NCI-H748 (cell line): ENCODE data around the gene CDC20.

Experiments
- DNase-seq: peaks from one replicate; lab custom pipeline; 2025; ENCODE audit not compliant: unreplicated experiment; lab: John Stamatoyannopoulos, UW

The CDC20 gene

DNA sequence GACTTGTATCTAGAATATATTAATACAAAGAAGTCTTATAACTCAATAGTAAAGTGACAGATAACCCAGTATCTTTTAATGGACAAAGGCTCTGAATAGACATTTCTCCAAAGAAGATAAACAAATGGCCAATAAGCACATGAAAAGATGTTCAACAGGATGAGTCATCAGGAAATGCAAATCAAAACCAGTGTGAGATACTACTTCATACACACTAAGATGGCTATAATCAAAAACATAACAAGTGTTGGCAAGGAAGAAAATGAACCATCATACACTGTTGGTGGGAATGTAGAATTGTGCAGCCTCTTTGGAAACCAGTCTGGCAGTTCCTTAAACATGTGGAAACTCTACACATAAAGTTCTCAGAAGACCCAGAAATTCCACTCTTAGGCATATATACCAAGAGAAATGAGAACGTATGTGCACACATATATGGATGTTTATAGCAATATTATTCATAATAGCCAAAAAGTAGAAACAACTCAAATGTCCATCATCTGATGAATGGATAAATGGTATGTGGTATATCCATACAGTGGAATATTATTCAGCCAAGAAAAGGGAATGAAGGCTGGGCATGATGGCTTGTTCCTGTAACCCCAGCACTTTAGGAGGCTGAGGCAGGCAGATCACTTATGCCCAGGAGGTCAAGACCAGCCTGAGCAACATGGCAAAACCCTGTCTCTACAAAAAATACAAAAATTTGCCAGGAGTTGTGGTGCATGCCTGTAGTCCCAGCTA is 31.1 kb upstream of the CDC20 start:
- DNase-seq: no peak

DNA sequence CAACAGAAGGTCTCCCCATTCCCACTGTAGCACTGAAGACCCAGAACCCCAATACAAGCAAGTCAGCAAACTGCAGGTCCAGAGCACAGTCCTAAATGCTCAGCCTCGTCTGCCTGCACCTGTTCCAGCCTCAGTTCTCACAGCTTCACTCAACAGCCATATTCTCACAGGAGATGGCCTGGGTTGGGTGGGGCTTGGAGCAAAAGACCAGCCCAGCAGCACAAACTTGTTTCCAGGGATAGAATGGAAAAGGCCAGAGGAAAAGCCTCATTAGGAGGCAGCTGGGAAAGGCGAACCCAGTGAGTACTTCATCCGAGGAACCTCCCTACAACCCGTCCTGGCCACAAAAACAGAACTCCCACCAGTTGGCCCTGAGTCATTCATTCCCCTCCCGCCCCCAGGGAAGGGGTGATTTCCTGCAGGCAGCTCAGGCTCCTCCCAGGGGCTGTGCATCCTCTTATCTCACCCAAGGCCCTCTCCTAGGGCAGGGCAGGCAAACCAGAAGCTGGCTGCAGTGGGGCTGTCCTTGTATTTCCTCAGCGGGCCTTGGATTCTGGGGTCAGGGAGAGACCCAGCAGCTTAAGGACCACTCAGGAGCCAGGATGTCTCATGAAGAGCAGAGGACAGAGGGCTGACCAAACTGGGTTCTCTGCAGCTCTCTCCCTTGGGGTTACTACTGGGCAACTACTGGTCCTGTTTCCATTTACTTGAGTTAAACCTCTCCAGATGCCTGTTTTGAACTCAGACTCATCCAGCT is 28.6 kb upstream of the CDC20 start:
- DNase-seq: no peak

DNA sequence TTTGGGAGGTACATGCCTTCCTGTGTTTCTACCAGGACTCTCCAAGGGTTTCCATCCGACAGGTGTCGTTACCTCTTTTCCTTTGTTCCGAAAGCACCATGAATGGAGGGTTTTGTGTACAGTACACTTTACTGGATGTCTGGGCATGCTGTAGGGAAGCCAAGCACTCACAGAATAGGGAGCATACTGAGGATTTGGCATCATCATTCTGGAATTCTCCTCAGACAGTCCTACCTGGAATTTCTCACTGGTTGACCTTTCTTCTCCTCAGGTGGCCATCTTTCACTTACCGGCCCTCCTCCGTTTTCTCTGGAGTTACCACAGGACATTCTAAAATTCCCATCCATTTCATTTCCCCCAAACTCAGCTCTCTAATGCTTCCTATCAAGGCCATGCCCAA is 27.1 kb upstream of the CDC20 start:
- peak; percentile 75 for DNase-seq

DNA sequence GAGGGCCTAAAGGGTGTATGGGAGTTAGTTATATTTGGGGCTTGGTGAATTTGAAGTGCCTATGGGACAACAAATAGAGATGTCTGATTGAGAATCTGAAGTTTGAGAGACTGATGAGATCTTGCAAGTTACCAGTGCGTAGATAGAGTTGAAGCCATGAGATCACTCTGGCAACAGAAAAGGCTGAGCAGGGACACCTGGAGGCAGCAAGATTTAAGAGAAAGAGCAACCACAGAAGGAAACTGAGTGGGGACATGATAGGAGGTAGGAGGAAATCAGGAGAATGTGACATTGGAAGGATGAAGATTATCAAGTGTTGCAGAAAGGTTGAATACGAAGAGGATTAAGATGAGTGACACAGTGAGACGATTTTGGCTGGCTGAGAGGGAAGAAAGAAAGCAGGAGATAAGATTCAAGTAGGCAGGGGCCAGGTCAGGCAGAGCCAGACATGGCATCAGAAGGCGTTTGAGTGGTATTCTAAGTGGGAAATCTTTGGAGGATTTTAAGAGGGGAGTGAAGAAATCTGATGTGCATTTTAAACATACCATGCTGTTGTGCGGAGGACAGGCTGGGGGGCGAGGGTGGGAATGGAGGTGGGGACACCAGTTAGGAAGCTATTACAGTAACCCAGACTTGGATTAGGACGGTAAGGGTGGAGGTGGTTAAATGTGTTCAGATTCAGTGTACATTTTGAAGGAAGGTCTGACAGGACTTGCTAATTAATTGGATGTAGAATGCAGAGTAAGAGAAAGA is 24.2 kb upstream of the CDC20 start:
- no peak for DNase-seq

DNA sequence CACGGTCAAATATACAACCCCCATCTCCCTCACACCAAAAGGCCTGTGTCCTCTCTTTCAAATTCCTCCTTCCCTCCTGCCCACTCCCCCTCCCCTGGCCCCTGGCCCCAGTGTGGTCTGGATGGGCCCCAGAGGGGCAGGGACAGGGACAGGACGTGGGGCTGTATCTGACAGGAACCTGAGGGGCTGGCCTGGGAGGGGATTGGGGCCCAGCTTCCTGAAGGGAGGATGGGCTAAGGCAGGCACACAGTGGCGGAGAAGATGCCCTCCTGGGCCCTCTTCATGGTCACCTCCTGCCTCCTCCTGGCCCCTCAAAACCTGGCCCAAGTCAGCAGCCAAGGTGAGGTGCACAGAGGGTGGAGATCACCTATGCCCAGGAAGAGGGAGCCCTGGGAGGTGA is 21.2 kb upstream of the CDC20 start, which contains the start of gene MPL:
MPL (plus strand) TSS at position 231 of the 400 bp plus-strand sequence; CDS start at position 262, 31 bp downstream.
- no peak for DNase-seq

DNA sequence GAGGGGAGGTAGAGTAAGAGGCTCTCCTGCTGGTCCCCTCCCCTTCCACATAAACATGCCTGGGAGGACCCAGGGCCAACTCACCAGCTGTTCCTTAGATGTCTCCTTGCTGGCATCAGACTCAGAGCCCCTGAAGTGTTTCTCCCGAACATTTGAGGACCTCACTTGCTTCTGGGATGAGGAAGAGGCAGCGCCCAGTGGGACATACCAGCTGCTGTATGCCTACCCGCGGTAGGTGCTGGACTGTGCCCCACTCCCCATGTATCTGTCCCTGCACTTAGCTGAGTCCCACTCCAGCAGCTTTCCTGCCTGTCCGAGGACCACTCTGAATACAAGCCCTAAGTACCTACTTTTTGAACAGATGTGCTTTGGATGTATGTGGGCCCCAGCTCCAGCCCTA is 20.8 kb upstream of the CDC20 start:
- DNase-seq: no peak

DNA sequence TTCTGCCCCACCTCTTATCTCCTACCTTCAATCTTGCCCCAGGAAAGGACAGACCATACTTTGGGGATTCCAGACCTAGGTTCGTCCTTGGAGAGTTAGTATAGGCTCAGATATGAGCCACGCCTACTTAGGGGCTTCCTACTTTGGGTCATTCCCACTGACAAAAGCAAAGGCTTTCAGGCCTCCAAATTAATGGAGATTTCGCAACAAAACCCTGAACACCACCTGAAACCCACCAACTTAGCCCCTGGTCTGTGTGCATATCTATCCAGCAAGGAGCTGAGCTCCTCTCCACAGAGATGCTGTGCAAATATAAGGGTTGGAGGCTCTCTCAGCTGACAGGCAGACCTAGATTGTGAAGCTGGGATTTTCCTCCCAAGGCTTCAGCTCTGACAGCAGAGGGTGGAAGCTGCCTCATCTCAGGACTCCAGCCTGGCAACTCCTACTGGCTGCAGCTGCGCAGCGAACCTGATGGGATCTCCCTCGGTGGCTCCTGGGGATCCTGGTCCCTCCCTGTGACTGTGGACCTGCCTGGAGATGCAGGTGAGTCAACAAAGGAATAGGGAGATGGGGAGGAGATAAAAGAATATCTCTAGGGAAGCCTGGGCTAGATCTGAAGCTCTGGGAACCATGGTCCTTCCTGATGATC is 19.1 kb upstream of the CDC20 start:
- DNase-seq: no peak

DNA sequence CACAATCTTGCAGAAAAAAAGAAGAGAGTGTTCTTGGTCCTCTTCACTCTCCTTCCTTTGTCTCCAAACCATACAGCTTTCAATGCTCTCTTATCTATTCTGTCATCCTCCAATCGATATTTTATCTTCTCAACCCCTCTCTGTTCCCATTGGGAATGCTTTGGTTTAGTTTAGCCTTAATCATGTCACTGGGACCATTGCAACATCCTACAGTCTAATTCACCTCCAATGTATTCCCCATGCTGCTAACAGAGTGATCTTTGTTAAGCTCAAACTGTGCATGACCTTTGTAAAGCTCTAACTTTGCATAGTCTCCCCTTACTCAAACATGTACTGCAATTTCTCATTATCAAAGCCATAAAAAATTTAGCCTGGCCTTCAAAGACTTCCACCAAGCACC is 18.2 kb upstream of the CDC20 start:
- no peak for DNase-seq

DNA sequence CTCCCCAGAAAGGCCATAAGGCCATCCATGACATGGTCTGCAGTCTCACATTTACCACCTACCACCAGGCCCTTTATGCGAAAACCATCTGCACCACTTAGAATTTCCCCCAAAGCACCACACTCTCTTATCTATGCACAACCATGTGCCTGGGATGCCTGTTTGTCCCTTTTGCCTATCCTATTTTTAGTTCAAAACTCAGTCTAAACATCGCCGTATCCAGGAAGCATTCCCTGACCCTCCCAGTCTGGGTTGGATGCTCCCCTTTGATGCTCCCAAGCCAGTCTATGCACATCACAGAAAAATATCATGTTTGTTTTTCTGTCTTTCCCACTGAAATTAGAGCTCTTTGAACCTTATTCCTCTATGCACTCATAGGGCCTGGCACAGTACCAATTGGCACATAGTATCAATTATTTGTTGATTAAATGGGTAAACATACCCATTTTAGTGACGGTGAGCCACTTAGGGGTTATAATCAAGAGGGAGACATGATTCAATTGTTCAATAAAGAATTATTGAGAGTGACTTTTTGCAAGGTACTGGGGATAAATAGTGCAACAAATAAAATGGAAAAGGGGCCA is 14.4 kb upstream of the CDC20 start:
- no peak for DNase-seq

DNA sequence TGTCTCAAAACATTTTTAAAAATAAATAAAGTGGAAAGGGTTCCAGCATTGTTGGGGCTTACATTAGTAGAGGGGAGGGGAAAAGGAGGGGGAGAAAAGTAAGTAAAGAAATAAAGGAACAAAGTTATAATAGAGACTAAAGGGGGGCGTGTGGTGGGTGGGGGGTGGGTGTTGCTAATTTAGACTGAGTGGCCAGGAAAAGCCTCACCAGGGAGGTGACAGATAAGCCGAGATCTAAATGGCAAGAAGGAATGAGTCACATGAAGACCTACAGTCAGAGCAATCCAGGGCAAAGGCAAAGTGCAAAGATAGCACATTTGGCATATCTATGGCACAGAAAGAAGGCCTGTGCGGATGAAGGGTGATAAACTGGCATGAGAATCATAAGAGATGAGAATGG is 13.7 kb upstream of the CDC20 start:
- DNase-seq: no peak

DNA sequence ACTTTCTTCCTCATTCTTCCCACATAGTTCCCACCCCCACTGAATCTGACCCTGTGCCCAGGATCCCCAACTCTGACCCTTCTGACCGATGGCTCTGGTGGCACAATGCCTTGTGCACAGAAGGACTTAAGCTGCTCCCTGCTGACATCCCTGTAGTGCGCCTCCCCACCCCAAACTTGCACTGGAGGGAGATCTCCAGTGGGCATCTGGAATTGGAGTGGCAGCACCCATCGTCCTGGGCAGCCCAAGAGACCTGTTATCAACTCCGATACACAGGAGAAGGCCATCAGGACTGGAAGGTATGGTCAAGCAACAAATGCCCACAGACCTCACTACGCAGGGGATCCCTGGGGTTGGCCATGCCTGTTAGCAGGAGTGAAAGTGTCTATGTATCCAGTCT is 12.1 kb upstream of the CDC20 start:
- no peak for DNase-seq

DNA sequence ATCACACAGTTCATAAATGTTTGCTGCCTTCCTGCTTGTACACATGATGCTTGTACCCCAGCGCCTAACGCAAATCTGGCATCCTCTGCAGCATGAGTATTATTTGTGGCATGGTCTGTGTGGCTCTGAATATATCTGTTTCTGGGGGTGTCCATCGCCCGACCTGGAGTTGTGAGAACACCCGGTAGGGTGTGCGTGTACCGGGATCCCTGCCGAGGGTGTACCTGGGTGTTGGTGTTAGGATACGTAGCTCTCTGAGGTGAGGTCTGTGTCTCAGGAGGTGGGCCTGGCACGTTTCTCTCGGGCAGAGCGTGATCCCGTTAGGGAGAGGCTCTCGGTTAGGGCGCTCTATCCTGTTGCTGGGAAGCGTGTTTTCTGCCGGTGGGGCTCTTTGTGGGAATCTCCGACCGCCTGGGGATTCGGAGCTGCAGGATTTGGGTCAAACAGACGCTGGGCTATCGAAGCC is 10.4 kb upstream of the CDC20 start:
- DNase-seq: peak; percentile 99

DNA sequence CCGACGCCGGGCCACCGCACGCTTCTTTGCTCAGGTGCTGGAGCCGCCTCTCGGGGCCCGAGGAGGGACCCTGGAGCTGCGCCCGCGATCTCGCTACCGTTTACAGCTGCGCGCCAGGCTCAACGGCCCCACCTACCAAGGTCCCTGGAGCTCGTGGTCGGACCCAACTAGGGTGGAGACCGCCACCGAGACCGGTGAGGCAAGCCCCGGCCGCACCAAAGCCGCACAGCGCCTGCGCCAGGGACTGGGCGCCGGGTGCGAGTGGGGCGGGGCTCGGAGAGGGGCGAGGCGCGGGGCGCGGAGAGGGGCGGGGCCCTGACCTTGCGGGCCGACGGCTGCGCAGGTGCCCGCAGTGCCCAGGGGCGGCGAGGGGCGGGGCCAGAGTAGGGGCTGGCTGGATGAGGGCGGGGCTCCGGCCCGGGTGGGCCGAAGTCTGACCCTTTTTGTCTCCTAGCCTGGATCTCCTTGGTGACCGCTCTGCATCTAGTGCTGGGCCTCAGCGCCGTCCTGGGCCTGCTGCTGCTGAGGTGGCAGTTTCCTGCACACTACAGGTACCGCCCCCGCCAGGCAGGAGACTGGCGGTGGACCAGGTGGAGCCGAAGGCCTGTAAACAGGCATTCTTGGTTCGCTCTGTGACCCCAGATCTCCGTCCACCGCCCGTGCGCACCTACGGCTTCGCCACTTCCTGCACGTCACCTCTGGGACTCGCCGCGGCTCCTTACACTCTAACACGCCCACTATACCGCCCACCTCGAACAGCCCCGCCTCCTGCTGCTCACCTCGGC is 9.8 kb upstream of the CDC20 start:
- DNase-seq: peak; percentile 100

DNA sequence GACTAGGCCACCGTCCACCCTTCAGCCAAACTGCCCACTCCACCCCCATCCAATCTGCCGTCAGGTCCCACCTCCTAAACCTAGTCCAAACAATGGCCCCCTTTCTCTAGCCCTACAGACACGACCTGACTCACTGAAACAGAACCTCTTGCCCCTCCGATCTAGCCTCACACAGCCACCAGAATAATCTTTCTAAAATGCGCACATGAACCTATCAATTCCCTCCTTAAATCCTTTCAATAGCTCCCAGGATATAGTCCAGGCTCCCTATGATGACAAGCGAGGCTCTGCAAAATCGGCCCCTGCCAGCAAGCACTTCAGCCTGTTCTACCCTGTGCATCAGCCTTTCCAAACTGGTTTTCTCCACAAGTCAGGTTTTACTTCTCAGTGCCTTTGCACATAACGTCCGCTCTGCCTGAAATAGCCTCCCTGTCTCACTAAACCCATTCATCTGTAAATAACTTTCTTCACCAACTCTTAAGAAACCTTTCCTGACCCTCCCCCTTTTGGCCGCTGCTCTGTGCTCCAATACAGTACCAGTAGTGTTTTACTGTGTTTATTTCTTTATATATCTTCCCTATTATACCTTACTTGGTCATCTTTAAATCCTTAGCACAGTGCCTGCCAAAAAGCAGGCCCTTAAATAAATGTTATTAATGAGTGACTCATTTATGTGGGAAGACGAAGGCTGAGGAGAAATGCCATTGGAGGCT is 9.0 kb upstream of the CDC20 start:
- no peak for DNase-seq

DNA sequence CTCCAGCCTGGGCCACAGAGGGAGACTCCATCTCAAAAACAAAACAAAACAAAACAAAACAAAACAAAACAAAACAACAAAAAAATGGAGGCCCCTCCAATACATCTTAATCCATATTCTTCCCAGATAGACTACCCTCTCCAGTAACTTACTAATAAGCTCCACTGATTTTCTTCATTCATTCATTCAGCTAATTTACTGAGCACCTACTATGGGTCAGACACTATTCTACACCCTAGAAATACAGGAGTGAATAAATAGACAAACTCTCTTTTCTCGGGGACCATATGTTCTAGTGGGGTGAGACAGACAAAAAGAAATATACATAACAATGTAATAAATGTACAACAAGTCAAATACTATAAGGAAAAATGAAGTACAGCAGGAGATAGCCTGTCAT is 7.8 kb upstream of the CDC20 start:
- no peak for DNase-seq

DNA sequence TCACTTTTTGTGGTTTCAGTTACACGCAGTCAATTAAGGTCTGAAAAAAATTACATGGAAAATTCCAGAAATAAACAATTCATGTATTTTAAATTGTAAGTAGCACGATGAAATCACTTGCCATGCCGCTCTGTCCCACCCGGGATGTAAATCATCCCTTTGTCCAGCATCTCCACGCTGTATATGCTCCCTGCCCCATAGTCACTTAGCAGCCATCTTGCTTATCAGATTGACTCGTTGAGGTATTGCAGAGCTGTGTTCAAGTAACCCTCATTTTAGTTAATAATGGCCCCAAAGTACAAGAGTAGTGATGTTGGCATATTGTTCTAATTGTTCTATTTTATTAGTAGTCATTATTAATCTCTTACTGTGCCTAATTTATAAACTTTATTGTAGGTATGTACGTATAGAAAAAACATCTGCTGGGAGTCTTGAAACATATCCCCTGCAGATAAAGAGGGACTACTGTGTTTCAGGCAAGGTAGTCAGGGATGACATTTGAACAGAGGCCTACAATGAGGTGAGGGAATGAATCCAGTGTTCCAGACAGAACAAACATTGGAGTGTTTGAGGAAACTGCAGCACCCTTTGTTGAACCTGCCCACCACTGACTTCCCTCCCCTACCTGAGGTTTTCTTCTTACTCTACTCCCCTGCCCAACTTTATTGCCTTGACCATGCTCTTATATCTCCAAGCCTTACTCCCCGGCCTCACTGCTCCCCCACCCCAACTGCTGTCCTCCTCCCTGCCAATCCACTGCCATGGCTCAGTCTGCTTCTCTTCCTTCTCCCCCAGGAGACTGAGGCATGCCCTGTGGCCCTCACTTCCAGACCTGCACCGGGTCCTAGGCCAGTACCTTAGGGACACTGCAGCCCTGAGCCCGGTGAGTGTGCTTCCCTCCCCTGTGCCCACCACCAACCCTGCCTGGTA is 7.1 kb upstream of the CDC20 start:
- DNase-seq: no peak

DNA sequence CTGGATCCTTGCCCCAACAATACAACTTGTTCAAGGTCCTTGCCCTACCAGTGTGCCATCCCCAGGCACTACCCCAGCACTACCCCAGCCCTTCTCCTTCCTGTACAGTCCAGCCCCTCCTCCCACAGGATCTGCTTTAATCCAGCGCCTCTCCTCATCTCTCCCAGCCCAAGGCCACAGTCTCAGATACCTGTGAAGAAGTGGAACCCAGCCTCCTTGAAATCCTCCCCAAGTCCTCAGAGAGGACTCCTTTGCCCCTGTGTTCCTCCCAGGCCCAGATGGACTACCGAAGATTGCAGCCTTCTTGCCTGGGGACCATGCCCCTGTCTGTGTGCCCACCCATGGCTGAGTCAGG is 6.5 kb upstream of the CDC20 start:
- DNase-seq: no peak

DNA sequence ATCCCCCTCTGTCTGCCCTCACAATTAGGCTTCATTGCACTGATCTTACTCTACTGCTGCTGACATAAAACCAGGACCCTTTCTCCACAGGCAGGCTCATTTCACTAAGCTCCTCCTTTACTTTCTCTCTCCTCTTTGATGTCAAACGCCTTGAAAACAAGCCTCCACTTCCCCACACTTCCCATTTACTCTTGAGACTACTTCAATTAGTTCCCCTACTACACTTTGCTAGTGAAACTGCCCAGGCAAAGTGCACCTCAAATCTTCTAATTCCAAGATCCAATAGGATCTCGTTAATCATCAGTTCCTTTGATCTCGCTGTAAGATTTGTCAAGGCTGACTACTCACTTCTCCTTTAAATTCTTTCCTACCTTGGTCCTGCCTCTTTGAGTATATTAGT is 5.9 kb upstream of the CDC20 start:
- DNase-seq: no peak
